Pons (tissue), 1 donor: ENCODE data around the gene TTLL10.

Experiments
- DNase-seq: peaks from one replicate; pipeline ENCODE4 v3.0.0-alpha.2; 2016; ENCODE audit warnings: low spot score

TTLL10 gene, protein sequence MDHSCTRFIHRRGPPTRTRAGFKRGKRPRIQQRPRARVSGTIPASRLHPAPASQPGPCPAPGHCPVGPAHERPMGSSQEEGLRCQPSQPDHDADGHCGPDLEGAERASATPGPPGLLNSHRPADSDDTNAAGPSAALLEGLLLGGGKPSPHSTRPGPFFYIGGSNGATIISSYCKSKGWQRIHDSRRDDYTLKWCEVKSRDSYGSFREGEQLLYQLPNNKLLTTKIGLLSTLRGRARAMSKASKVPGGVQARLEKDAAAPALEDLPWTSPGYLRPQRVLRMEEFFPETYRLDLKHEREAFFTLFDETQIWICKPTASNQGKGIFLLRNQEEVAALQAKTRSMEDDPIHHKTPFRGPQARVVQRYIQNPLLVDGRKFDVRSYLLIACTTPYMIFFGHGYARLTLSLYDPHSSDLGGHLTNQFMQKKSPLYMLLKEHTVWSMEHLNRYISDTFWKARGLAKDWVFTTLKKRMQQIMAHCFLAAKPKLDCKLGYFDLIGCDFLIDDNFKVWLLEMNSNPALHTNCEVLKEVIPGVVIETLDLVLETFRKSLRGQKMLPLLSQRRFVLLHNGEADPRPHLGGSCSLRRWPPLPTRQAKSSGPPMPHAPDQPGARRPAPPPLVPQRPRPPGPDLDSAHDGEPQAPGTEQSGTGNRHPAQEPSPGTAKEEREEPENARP

GRCh38 chr1:1173793-1174415 is at the start of gene TTLL10:
TTLL10 (plus strand) TSS chr1:1173880; CDS start chr1:1179216, 5,336 bp downstream.
- DNase-seq: no peak

DNA sequence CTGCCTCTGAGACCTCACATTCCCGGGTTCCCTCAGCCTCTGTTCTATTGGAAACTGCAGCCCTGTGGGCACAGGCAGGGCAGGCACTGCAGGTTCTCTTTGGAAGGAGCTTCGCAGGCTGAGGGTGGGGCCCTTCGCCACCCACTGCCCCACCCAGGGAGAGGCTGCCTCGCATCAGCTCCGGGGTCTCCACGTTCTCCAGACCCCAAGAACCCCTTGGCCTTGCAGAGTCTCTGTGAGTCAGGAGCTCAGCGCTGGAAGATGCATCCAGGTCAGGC is 49.2 kb upstream of the TTLL10 start:
- DNase-seq: no peak

DNA sequence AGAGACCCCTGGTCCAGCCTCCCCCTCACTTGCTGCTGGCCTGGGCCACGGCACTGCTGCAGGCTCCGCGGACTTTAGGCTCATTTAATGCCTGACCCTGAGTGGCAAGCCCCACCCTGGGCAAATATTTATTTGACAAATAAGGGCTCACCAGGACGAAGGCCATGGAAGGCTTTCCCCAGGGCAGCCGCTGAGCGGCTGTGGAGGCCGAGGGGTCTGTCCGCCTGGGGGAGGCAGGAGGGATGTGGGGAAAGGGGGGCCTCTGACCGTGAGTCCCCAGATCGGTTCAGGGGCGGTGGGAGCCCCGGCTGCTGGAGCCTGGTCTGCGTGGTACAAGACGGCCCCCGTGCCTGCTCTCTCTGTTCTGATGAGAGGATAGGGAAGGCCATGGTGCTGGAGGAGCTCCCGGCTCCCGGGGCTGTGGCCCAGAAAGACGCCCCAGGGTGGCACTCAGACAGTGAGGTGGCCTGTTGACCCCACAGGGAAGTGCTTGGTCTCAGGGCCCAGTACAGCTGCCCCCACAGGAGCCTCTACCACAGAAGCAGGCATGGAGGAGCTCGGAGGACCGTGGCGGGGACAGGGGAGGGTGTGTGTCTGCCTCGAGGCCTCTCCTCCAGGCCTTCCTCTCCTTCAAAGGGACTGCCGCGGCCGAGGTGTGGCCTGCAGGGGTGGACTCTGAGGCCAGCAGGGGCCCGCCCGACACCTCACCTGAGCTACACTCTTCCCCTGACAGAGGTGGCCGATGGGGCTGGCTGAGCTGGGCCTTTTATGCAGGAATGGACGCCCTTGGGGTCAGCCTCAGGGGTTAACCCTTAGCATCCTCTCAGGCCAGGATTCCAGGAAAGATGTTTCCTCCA is 48.7 kb upstream of the TTLL10 start:
- no peak for DNase-seq

DNA sequence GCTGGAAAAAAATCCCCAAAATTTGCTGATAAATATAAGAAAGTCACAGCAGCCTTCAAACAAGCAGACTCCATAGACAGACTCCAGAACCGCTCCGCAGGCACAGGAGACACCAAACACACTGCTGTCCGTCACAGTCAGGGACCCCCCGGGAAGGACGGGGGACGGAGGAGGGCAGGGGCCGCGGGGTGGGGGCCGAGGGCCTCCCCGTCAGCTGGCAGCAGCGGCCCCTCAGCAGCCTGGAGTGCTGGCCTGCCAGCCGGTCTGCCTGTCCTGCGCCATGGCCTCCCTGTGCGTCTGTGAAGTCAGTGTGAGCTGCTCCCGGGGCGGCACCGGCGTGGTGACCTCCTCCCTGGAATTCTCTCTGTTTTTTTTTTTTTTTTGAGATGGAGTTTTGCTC is 47.7 kb upstream of the TTLL10 start:
- DNase-seq: no peak

DNA sequence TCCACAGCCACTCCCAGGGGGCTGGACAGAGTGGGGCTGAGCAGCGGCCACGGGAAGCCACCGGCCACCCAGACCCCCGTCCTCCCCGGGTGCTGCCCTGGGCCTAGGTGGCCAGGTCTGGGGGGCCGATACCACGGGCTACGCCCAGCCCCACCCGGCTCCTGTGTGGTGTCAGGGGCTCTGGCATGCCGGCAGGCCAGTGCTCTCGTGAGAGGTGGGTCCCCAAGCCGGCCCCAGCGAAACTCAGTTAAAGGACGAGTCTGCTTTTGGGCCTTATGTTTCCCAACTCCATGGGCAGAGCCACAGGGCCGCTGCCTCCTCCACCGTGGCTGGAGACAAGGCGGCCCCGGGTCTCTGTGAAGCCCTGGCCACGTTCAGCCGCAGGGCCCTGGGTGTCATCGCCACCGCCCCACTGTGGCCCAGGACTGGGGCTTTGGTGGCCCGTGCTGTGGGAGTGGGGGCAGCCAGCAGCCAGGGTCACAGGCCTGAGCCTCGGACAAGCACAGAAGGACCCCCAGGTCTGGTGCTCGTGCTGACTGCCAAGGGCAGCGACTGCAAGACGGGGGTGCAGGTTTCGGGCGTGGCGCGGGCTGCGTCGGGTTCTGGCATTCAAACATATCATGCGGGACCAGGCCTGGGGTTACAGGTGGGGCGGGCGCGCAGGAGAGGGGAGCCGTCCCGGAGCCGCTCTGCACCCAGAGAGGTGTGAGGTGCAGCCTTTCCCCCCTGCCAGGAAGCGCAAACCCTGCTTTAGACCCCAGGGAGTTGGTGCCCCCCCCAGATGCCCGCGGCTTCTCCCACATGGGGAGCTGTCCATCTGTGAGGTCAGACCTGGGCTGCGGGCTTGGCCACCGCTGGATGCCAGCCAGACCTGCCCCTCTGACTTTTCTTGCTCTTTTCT is 45.9 kb upstream of the TTLL10 start:
- DNase-seq: no peak

- no peak for DNase-seq
Observed at GRCh38 chr1:1128454-1129139, 45.1 kb upstream of the TTLL10 start.

DNA sequence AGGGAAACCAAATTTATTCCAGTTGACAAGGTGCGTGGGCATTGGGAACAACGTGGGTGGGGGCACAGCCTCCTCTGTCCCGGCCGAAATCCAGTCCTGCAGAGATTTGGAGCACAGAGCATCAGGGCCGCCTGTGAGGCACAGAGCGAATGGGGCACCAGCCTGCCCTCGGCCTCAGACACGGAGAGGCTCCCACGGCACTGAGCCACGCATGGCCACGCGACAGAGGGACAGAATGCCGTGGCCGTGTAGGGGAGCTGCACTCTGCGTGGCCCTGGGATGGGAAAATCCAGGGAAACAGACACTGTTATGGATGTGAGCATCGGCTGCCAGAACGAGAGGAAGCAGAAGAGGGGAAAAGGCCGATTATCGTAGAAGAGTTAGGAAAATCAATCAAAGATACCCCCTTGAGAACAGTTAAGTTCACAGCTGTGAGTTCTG is 44.3 kb upstream of the TTLL10 start:
- DNase-seq: no peak

- no peak for DNase-seq
Observed at GRCh38 chr1:1130206-1131120, 43.2 kb upstream of the TTLL10 start.

DNA sequence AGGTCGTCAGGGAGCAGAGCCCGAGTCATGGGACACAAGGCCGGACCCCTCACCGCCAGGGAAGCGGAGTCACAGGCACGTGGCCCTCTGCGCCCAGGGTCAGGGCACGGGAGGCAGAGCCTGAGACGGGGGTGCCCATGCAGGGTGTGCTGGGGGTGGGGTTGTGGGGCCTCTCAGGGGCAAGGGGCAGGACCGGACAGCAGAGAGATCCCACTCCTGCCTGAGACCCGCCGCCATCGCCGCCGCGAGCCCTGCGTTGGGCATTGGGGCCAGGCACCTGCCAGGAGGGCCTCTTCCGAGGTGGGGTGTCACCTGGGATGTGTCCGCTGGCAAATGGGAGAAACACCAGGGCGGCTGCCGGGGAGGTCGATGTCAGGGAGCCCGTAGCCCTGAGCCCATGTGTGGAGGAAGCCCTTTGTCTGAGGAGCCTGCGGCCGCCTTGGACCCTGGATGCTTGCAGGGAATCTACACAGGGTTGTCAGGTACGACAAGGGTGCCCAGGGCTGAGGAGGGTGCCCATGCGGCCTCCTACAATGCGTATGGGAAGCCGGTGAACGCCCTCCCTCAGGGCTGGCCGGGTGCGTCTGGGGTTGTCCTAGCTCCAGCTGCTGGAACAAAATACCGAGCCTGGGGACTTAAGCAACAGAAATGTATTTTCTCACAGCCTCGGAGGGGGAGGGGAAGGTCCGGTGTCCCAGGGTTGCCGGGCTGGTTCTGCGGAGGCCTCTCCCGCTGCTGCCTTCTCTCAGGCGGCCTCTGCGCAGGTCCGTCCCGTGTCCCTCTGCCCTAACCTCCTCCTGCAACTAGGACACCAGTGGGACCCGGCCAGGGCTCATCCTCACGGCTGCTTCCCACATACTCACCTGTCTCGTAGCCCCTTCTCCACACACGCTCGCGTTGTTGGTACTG is 41.4 kb upstream of the TTLL10 start:
- DNase-seq: no peak

GRCh38 chr1:1132956-1133750 is 40.5 kb upstream of the TTLL10 start:
- DNase-seq: no peak

GRCh38 chr1:1134300-1134970 is 39.2 kb upstream of the TTLL10 start:
- DNase-seq: no peak

GRCh38 chr1:1135339-1136136 is 38.1 kb upstream of the TTLL10 start:
- DNase-seq: no peak

- no peak for DNase-seq
Observed at GRCh38 chr1:1136547-1137230, 37.0 kb upstream of the TTLL10 start.

DNA sequence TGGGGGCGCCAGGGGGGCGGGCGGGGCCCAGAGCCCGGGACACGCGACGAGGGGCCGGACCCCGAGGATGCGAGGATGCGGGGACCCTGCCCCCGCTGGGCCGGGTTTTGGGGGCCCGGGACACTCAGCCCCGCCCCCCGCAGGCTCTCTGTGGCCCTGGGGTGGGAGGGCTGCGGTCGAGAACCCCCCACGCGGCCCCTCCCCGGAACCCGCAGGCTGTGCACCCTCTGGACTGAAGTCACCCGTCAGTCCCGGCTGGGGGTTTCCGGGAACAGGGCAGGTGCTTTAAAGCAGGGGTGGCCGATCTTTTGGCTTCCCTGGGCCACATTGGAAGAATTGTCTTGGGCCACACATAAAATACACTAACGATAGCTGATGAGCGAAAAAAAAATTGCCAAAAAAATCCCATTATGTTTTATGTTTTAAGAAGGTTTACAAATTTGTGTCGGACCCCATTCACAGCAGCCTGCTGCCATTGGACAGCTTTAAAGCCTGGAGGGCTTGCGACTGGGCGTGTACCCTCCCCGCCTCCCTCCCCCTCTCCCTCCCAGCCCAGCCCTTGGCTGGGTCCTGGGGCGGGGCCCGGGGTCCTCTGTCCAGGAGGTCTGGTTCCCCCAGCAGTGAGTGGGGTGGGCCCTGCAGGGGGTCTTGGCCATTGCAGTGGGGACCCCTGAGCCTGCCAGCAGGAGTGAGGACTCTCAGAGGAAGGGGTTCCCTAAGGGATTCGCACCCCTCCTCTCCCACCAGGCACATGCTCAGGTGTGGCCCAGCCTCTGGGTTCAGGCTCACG is 36.2 kb upstream of the TTLL10 start:
- no peak for DNase-seq

DNA sequence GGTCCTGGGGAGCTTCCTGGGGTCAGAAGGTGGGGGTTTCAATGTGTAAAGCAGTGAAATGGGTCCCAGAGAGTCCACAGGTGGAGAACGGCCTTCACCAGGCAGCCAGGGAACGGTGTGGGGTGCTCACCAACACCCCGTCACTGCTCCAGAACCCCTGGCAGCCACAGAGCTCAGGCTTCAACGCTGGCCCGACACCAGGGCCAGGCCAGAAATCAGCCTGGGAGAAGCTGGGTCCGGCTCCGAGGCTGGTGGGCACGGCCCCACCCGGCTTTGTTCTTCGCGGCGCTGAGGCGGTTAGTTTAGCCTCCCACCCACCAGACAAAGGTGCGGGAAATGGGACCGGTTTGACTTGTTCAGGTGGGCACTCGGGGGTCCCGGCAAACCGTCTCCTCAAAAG is 33.0 kb upstream of the TTLL10 start:
- DNase-seq: no peak
